HEK293 (cell line): ENCODE data around the gene FASN.
A peak's percentile ranks its signal among the peaks of the same experiment; 100 is the strongest.

Source experiments
- CTCF ChIA-PET: fragments of 350-600 bp; formaldehyde crosslinking; extraction: SDS; loops from one replicate; lab custom pipeline; 2021; ENCODE audit warnings: antibody characterized with exemption; lab: Yijun Ruan, JAX
- POLR2A ChIA-PET: fragments of 300-600 bp; formaldehyde crosslinking; extraction: SDS; loops from one replicate; lab custom pipeline; 2020; ENCODE audit warnings: antibody characterized with exemption, inconsistent platforms; lab: Yijun Ruan, JAX
- H3K27ac ChIP-seq: fragments of 200-500 bp; sonication (Bioruptor generic); 2 replicates; pipeline ENCODE4 v1.5.1; 2014; ENCODE audit warnings: low read depth, low read length, control low read depth, inconsistent platforms; ENCODE audit errors: extremely low read depth
- H3K36me3 ChIP-seq, 2 experiments: fragments of 200-500 bp in 1 of 2; sonication (Bioruptor generic) in 1 of 2; 1 replicate in 1 of 2; 2 replicates in 1 of 2; pipeline ENCODE4 v1.5.1; 2014 to 2017; ENCODE audit warnings: inconsistent platforms in 2 of 2, low read length in 2 of 2; ENCODE audit not compliant: control insufficient read depth in 2 of 2, insufficient read depth in 1 of 2
- H3K4me1 ChIP-seq: fragments of 200-500 bp; sonication (Bioruptor generic); 2 replicates; pipeline ENCODE4 v1.5.1; 2014; ENCODE audit warnings: mild to moderate bottlenecking, low read length, inconsistent platforms; ENCODE audit not compliant: control insufficient read depth, insufficient read depth
- H3K4me3 ChIP-seq: 2 replicates; pipeline ENCODE4 v1.5.1; 2011; ENCODE audit warnings: low read depth, mild to moderate bottlenecking, control low read depth, low read length, moderate library complexity
- H3K9me3 ChIP-seq: fragments of 200-500 bp; sonication (Bioruptor generic); 2 replicates; pipeline ENCODE4 v1.5.1; 2014; ENCODE audit warnings: low read depth, low read length, inconsistent platforms; ENCODE audit not compliant: control insufficient read depth, insufficient read depth
- EGR2 ChIP-seq: fragments of 450-650 bp; formaldehyde crosslinking; IDR thresholded peaks from 2 replicates; pipeline ENCODE4 v1.5.1; 2016; ENCODE audit warnings: low read depth, missing biosample characterization, missing genetic modification characterization
- KLF1 ChIP-seq: fragments of 450-650 bp; formaldehyde crosslinking; IDR thresholded peaks from 2 replicates; pipeline ENCODE4 v1.5.1; 2016; ENCODE audit warnings: missing biosample characterization, missing genetic modification characterization
- MEIS1 ChIP-seq: sonication (generic); formaldehyde crosslinking; IDR thresholded peaks from 2 replicates; pipeline ENCODE4 v1.8.1; 2022; ENCODE audit warnings: missing genetic modification reagents, mild to moderate bottlenecking, borderline replicate concordance
- REPIN1 ChIP-seq: fragments of 450-650 bp; formaldehyde crosslinking; IDR thresholded peaks from 2 replicates; pipeline ENCODE4 v1.5.1; 2017; ENCODE audit warnings: missing biosample characterization, missing genetic modification characterization, low read depth
- TRIM28 ChIP-seq: IDR thresholded peaks from 2 replicates; pipeline ENCODE4 v1.6.1; 2011; ENCODE audit warnings: low read length, control low read depth, borderline replicate concordance
- YY1 ChIP-seq: fragments of 450-650 bp; formaldehyde crosslinking; IDR thresholded peaks from 2 replicates; pipeline ENCODE4 v1.5.1; 2018; ENCODE audit warnings: missing biosample characterization, missing genetic modification characterization
- ZFHX2 ChIP-seq: fragments of 450-650 bp; formaldehyde crosslinking; conservative IDR thresholded peaks from 2 replicates; pipeline ENCODE4 v1.5.1; 2016; ENCODE audit warnings: missing biosample characterization, missing genetic modification characterization
- ZIC2 ChIP-seq: fragments of 450-650 bp; formaldehyde crosslinking; IDR thresholded peaks from 2 replicates; pipeline ENCODE4 v1.5.1; 2016; ENCODE audit warnings: missing biosample characterization, missing genetic modification characterization
- ZNF16 ChIP-seq: fragments of 450-650 bp; formaldehyde crosslinking; IDR thresholded peaks from 2 replicates; pipeline ENCODE4 v1.5.1; 2016; ENCODE audit warnings: low read depth, missing biosample characterization, missing genetic modification characterization
- ZNF362 ChIP-seq: fragments of 450-650 bp; formaldehyde crosslinking; IDR thresholded peaks from 2 replicates; pipeline ENCODE4 v1.5.1; 2016; ENCODE audit warnings: missing biosample characterization, missing genetic modification characterization
- ZNF426 ChIP-seq: fragments of 450-650 bp; formaldehyde crosslinking; IDR thresholded peaks from 2 replicates; pipeline ENCODE4 v1.5.1; 2017; ENCODE audit warnings: missing biosample characterization, missing genetic modification characterization, mild to moderate bottlenecking, inconsistent platforms, moderate library complexity
- ZNF473 ChIP-seq: fragments of 450-650 bp; formaldehyde crosslinking; IDR thresholded peaks from 2 replicates; pipeline ENCODE4 v1.5.1; 2017; ENCODE audit warnings: missing biosample characterization, missing genetic modification characterization
- ZNF596 ChIP-seq: fragments of 450-650 bp; IDR thresholded peaks from 2 replicates; pipeline ENCODE4 v1.5.0; 2018; ENCODE audit warnings: missing biosample characterization, mild to moderate bottlenecking, missing genetic modification characterization, moderate library complexity
- ZNF701 ChIP-seq: fragments of 450-650 bp; formaldehyde crosslinking; IDR thresholded peaks from 2 replicates; pipeline ENCODE4 v1.5.1; 2016; ENCODE audit warnings: missing biosample characterization, missing genetic modification characterization
- ZNF76 ChIP-seq: fragments of 450-650 bp; formaldehyde crosslinking; IDR thresholded peaks from 2 replicates; pipeline ENCODE4; 2016; ENCODE audit warnings: low read depth, missing biosample characterization, missing genetic modification characterization, borderline replicate concordance
- ZNF768 ChIP-seq: fragments of 450-650 bp; formaldehyde crosslinking; IDR thresholded peaks from 2 replicates; pipeline ENCODE4 v1.5.1; 2018; ENCODE audit warnings: missing biosample characterization, mild to moderate bottlenecking, missing genetic modification characterization
- TF ChIP-seq, protein P1 (sequence below): fragments of 450-650 bp; formaldehyde crosslinking; IDR thresholded peaks from 2 replicates; pipeline ENCODE4 v1.5.1; 2016; ENCODE audit warnings: missing biosample characterization, missing genetic modification characterization
- TF ChIP-seq, protein P2 (sequence below): fragments of 450-650 bp; formaldehyde crosslinking; IDR thresholded peaks from 2 replicates; pipeline ENCODE4 v1.5.1; 2016; ENCODE audit warnings: missing biosample characterization, missing genetic modification characterization

FASN gene

GRCh38 chr17:82047379-82047778 lies 50.7 kb downstream of the FASN start:
- peaks cover 0 to 49% of the 10 kb centered on the region in 2 experiments; a peak in 1 of 3 replicates for H3K36me3 ChIP-seq
- TF ChIP-seq ZFHX2 (tag by site-specific recombination) (peak; percentile 100), KLF1 (tag by site-specific recombination) (peak; percentile 91), EGR2 (tag by site-specific recombination) (peak; percentile 100), YY1 (tag by site-specific recombination) (no peak)
- CTCF ChIA-PET = interaction anchor here (0.6 to 1.1 kb wide), 2 partner anchors 17 to 260 kb away, joined by 3 read pairs; no protein-coding TSS in a partner anchor
- H3K4me3 ChIP-seq = no peak overlapping the region
- peaks cover 3% of the 10 kb centered on the region; the same call in 1 of the 2 replicates for H3K4me1 ChIP-seq
- no peaks in the 10 kb centered on the region for H3K9me3 ChIP-seq
- POLR2A ChIA-PET = interaction anchor here (0.5 to 1.1 kb wide), 2 partner anchors 10 to 540 kb away, joined by 4 to 5 read pairs; partner anchors contain the start of gene DCXR
- no peak overlapping the region for H3K27ac ChIP-seq

- Histone ChIP-seq H3K9me3 (no peaks in the 10 kb centered on the region), H3K4me3 (no peak overlapping the region), H3K4me1 (peaks cover 3% of the 10 kb centered on the region; the same call in 1 of the 2 replicates), H3K27ac (no peak overlapping the region), H3K36me3 (peaks cover 0 to 49% of the 10 kb centered on the region in 2 experiments; a peak in 1 of 3 replicates)
- POLR2A ChIA-PET = interaction anchor here (1.3 kb wide), 2 partner anchors 9 kb away, joined by 3 read pairs; partner anchors contain the start of gene DCXR
- TF ChIP-seq ZNF76 (no peak), ZNF426 (tag by site-specific recombination) (no peak), ZNF473 (tag by site-specific recombination) (no peak), ZNF768 (tag by site-specific recombination) (no peak), ZNF362 (tag by site-specific recombination) (no peak), ZIC2 (tag by site-specific recombination) (no peak), MEIS1 (CRISPR knock-in tag) (no peak), REPIN1 (no peak), TRIM28 (no peak)
- TF ChIP-seq, protein P1, sequence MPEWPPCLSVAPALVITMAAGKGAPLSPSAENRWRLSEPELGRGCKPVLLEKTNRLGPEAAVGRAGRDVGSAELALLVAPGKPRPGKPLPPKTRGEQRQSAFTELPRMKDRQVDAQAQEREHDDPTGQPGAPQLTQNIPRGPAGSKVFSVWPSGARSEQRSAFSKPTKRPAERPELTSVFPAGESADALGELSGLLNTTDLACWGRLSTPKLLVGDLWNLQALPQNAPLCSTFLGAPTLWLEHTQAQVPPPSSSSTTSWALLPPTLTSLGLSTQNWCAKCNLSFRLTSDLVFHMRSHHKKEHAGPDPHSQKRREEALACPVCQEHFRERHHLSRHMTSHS (tag by site-specific recombination) = no peak
- TF ChIP-seq, protein P2, sequence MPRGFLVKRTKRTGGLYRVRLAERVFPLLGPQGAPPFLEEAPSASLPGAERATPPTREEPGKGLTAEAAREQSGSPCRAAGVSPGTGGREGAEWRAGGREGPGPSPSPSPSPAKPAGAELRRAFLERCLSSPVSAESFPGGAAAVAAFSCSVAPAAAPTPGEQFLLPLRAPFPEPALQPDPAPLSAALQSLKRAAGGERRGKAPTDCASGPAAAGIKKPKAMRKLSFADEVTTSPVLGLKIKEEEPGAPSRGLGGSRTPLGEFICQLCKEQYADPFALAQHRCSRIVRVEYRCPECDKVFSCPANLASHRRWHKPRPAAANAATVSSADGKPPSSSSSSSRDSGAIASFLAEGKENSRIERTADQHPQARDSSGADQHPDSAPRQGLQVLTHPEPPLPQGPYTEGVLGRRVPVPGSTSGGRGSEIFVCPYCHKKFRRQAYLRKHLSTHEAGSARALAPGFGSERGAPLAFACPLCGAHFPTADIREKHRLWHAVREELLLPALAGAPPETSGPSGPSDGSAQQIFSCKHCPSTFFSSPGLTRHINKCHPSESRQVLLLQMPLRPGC (tag by site-specific recombination) = no peak
- CTCF ChIA-PET = no interaction called here
These were observed 51.1 kb downstream of the FASN start for GRCh38 chr17:82046903-82047302.

- Histone ChIP-seq H3K4me1 (peaks cover 3% of the 10 kb centered on the region; the same call in 1 of the 2 replicates), H3K4me3 (no peak overlapping the region), H3K27ac (no peak overlapping the region), H3K36me3 (peaks cover 0 to 49% of the 10 kb centered on the region in 2 experiments; a peak in 1 of 3 replicates), H3K9me3 (no peaks in the 10 kb centered on the region)
- ChIA-PET CTCF (no interaction called here), POLR2A (interaction anchor here (1.3 kb wide), 2 partner anchors 8 to 10 kb away, joined by 3 read pairs; partner anchors contain the start of gene DCXR)
- TF ChIP-seq ZIC2 (tag by site-specific recombination) (no peak), ZNF596 (tag by site-specific recombination) (no peak), ZNF701 (tag by site-specific recombination) (no peak), ZNF16 (no peak)
These were observed 52.0 kb downstream of the FASN start for GRCh38 chr17:82045936-82046484.
